K562 (cell line): ENCODE measurements around the gene ARHGAP33. TPM values are rescaled to one million over a fixed set of nuclear protein-coding genes. Genes with fewer than 3 reads are reported as not detected.

ENCODE experiments used
- BMI1 ChIP-seq: fragments of 150-350 bp; IDR thresholded peaks from 2 replicates; pipeline ENCODE4 v1.6.1; 2014; ENCODE audit warnings: low read length
- CHD2 ChIP-seq: IDR thresholded peaks from 2 replicates; pipeline ENCODE4 v1.6.1; 2011; ENCODE audit warnings: low read depth, low read length
- E2F4 ChIP-seq: sonication (generic); formaldehyde crosslinking; IDR thresholded peaks from 2 replicates; pipeline ENCODE4 v1.8.0; 2022; ENCODE audit warnings: mild to moderate bottlenecking, low read depth, missing genetic modification reagents
- ELF1 ChIP-seq: fragments of 200-800 bp; sonication (Bioruptor generic); IDR thresholded peaks from 2 replicates; pipeline ENCODE4 v1.6.1; 2016; ENCODE audit warnings: missing genetic modification characterization, missing compliant biosample characterization
- FOXP4 ChIP-seq: sonication (generic); formaldehyde crosslinking; IDR thresholded peaks from 2 replicates; pipeline ENCODE4 v1.8.0; 2022; ENCODE audit warnings: mild to moderate bottlenecking, missing genetic modification reagents, borderline replicate concordance
- HMGN3 ChIP-seq: IDR thresholded peaks from 2 replicates; pipeline ENCODE4 v1.6.1; 2011; ENCODE audit warnings: borderline replicate concordance, low read depth, mild to moderate bottlenecking, mixed read lengths, low read length; ENCODE audit not compliant: insufficient read length; ENCODE audit errors: extremely low read depth
- KLF13 ChIP-seq: fragments of 450-650 bp; IDR thresholded peaks from 2 replicates; pipeline ENCODE4 v1.6.1; 2016; ENCODE audit warnings: missing genetic modification characterization, low read depth, mild to moderate bottlenecking, missing compliant biosample characterization, moderate library complexity, borderline replicate concordance
- LARP7 ChIP-seq: fragments of 450-650 bp; IDR thresholded peaks from 2 replicates; pipeline ENCODE4 v1.6.1; 2016
- MTA1 ChIP-seq: fragments of 450-650 bp; IDR thresholded peaks from 2 replicates; pipeline ENCODE4 v1.6.1; 2017; ENCODE audit warnings: borderline replicate concordance
- NCOA2 ChIP-seq, 2 experiments: fragments of 450-650 bp; IDR thresholded peaks; 2 replicates each; pipeline ENCODE4 v1.6.1; 2018; ENCODE audit warnings: mild to moderate bottlenecking in 2 of 2, moderate library complexity in 1 of 2; ENCODE audit not compliant: partially characterized antibody in 2 of 2
- NONO ChIP-seq, 2 experiments: fragments of 200-400 bp in 1 of 2; fragments of 450-650 bp in 1 of 2; formaldehyde crosslinking in 1 of 2; IDR thresholded peaks; 2 replicates each; pipeline ENCODE4 v1.6.1; 2017; ENCODE audit warnings: low read depth in 2 of 2, mild to moderate bottlenecking in 2 of 2, moderate library complexity in 2 of 2, low read length in 1 of 2
- NR2C2 ChIP-seq, 2 experiments: fragments of 200-800 bp in 1 of 2; sonication (Bioruptor generic) in 1 of 2; sonication (generic) in 1 of 2; formaldehyde crosslinking in 1 of 2; IDR thresholded peaks; 2 replicates each; pipeline versions ENCODE4 v1.6.1 to v1.8.0; 2016 to 2022; ENCODE audit warnings: mild to moderate bottlenecking in 1 of 2, missing compliant biosample characterization in 1 of 2, missing genetic modification characterization in 1 of 2, missing genetic modification reagents in 1 of 2
- PHF21A ChIP-seq: fragments of 450-650 bp; IDR thresholded peaks from 2 replicates; pipeline ENCODE4 v1.6.1; 2017; ENCODE audit warnings: low read depth, borderline replicate concordance
- POLR3G ChIP-seq: IDR thresholded peaks from 2 replicates; pipeline ENCODE4 v1.6.1; 2011; ENCODE audit not compliant: insufficient read length, insufficient replicate concordance; ENCODE audit errors: extremely low read depth
- THRAP3 ChIP-seq: fragments of 450-650 bp; IDR thresholded peaks from 2 replicates; pipeline ENCODE4 v1.6.1; 2016; ENCODE audit warnings: mild to moderate bottlenecking, inconsistent platforms, borderline replicate concordance
- YY1 ChIP-seq, 3 experiments: IDR thresholded peaks; 2 replicates each; pipeline ENCODE4 v1.6.1; 2011; ENCODE audit warnings: low read length in 2 of 3, mild to moderate bottlenecking in 2 of 3, moderate library complexity in 2 of 3, borderline replicate concordance in 1 of 3, control low read depth in 1 of 3, low read depth in 1 of 3; ENCODE audit not compliant: insufficient read depth in 3 of 3, insufficient replicate concordance in 2 of 3, control insufficient read depth in 1 of 3, insufficient read length in 1 of 3; ENCODE audit errors: extremely low read depth in 1 of 3
- ZFP1 ChIP-seq: fragments of 450-650 bp; formaldehyde crosslinking; IDR thresholded peaks from 2 replicates; pipeline ENCODE4 v1.4.0; 2020; ENCODE audit warnings: mild to moderate bottlenecking, mixed read lengths
- ZKSCAN1 ChIP-seq: fragments of 150-350 bp; IDR thresholded peaks from 2 replicates; pipeline ENCODE4 v1.6.1; 2016; ENCODE audit warnings: low read depth, low read length
- ZNF584 ChIP-seq: fragments of 200-800 bp; sonication (Bioruptor generic); IDR thresholded peaks from 2 replicates; pipeline ENCODE4 v1.6.1; 2016; ENCODE audit warnings: low read depth, mild to moderate bottlenecking, missing genetic modification characterization, missing compliant biosample characterization
- ZNF780A ChIP-seq: fragments of 250-450 bp; sonication (Bioruptor Pico); IDR thresholded peaks from 2 replicates; pipeline ENCODE4 v1.5.0; 2021; ENCODE audit warnings: mild to moderate bottlenecking
- polyA plus RNA-seq, 8 experiments: library from polyadenylated mRNA; depleted of rRNA in 4 of 8; stranded (reverse) in 5 of 8; unstranded in 3 of 8; fragments of >200 nt; fragmentation: Nextera tagmentation in 2 of 8; fragmentation: Illumina TruSeq in 1 of 8; extraction: Ambion mirVana in 2 of 8; extraction: Trizol in 1 of 8; gene quantifications; 2 replicates each; pipeline versions ENCODE4 v1.2.1 to v1.2.3, GENCODE V29; 2011 to 2014; ENCODE audit warnings: inconsistent platforms in 1 of 8, missing spikeins in 1 of 8
- total RNA-seq, 7 experiments: library from RNA; depleted of rRNA in 6 of 7; stranded (reverse); fragments of >200 nt in 6 of 7; fragmentation: Illumina TruSeq in 2 of 7; extraction: Trizol in 2 of 7; gene quantifications; 2 replicates each; pipeline versions ENCODE4 v1.2.1 to v1.2.3, GENCODE V29; 2011 to 2021; ENCODE audit warnings: low replicate concordance in 1 of 7
- TF ChIP-seq, protein P1 (sequence below): fragments of 150-350 bp; conservative IDR thresholded peaks from 2 replicates; pipeline ENCODE4 v1.6.1; 2014; ENCODE audit warnings: low read length

Gene ARHGAP33
- total and polyA plus RNA-seq, 9 of the 15 experiments (the other 6 are each of a cell fraction or from before 2014, with no cell fraction given): 0.06 to 26.6 (median 1.6) TPM; not detected in 1

- no peak for TF ChIP-seq ZFP1 (CRISPR knock-in tag)
- TF ChIP-seq ZNF780A: no peak
- no peak for TF ChIP-seq NONO (IDR thresholded peaks at IDR 0.05; ENCODE audit: low read depth in 2 of 2, low read length in 1 of 2)
- TF ChIP-seq ELF1 (tag): peak; percentile 11; the same call in 1 of the 2 replicates
- no peak for TF ChIP-seq E2F4 (CRISPR knock-in tag)
- TF ChIP-seq, protein P1, sequence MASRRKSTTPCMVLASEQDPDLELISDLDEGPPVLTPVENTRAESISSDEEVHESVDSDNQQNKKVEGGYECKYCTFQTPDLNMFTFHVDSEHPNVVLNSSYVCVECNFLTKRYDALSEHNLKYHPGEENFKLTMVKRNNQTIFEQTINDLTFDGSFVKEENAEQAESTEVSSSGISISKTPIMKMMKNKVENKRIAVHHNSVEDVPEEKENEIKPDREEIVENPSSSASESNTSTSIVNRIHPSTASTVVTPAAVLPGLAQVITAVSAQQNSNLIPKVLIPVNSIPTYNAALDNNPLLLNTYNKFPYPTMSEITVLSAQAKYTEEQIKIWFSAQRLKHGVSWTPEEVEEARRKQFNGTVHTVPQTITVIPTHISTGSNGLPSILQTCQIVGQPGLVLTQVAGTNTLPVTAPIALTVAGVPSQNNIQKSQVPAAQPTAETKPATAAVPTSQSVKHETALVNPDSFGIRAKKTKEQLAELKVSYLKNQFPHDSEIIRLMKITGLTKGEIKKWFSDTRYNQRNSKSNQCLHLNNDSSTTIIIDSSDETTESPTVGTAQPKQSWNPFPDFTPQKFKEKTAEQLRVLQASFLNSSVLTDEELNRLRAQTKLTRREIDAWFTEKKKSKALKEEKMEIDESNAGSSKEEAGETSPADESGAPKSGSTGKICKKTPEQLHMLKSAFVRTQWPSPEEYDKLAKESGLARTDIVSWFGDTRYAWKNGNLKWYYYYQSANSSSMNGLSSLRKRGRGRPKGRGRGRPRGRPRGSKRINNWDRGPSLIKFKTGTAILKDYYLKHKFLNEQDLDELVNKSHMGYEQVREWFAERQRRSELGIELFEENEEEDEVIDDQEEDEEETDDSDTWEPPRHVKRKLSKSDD: no peak
- TF ChIP-seq BMI1: no peak
- TF ChIP-seq NR2C2 (CRISPR knock-in tag; IDR thresholded peaks at IDR 0.05): no peak
- peak; percentile 93 for TF ChIP-seq NR2C2 (tag; IDR thresholded peaks at IDR 0.05)
- TF ChIP-seq KLF13 (tag): no peak
- no peak for TF ChIP-seq POLR3G
- TF ChIP-seq ZKSCAN1: no peak; the same call in 1 of the 2 replicates
- no peak for TF ChIP-seq PHF21A
- no peak for TF ChIP-seq LARP7
- no peak for TF ChIP-seq FOXP4 (CRISPR knock-in tag)
- no peak for TF ChIP-seq MTA1
- TF ChIP-seq HMGN3: no peak
- no peak for TF ChIP-seq NCOA2 (IDR thresholded peaks at IDR 0.05; ENCODE audit: partially characterized antibody in 2 of 2)
- TF ChIP-seq ZNF584 (CRISPR knock-in tag): no peak
- peak; percentile 32 to 87 (median 70) for TF ChIP-seq YY1 (IDR thresholded peaks at IDR 0.05; ENCODE audit: borderline replicate concordance in 1 of 3, control insufficient read depth in 1 of 3, extremely low read depth in 1 of 3, insufficient read depth in 3 of 3, insufficient read length in 1 of 3, insufficient replicate concordance in 2 of 3, low read depth in 1 of 3, low read length in 2 of 3)
- TF ChIP-seq THRAP3: no peak
- TF ChIP-seq CHD2: peak; percentile 28; the same call in 1 of the 2 replicates
These were observed 29.9 kb upstream of the ARHGAP33 start, which contains the start of the genes PSENEN and U2AF1L4 (continued) for GRCh38 chr19:35745328-35746086.
